DND-41 (cell line): ENCODE results near the gene MRLN.

Experiments used
- ATAC-seq: fragments of 200-7000 bp; cut with Tn5 transposase; 3 replicates; pipeline ENCODE4 v1.9.1; 2021; ENCODE audit warnings: low read depth; ENCODE audit not compliant: insufficient read depth
- DNase-seq: peaks from one replicate; pipeline ENCODE4 v3.0.0-alpha.2; 2020
- H2AFZ ChIP-seq: 2 replicates; pipeline ENCODE4 v1.6.0; 2012; ENCODE audit warnings: low read depth, low read length
- H3K27ac ChIP-seq: 2 replicates; pipeline ENCODE4 v1.5.1; 2012; ENCODE audit warnings: low read length, inconsistent platforms
- H3K27me3 ChIP-seq: fragments of 200-600 bp; sonication (generic); 2 replicates; pipeline ENCODE4 v1.6.0; 2012; ENCODE audit warnings: low read length, mild to moderate bottlenecking, inconsistent platforms; ENCODE audit not compliant: insufficient read depth, poor library complexity
- H3K36me3 ChIP-seq: 2 replicates; pipeline ENCODE4 v1.5.1; 2012; ENCODE audit warnings: low read length, inconsistent platforms; ENCODE audit not compliant: insufficient read depth
- H3K4me1 ChIP-seq: 2 replicates; pipeline ENCODE4 v1.5.1; 2012; ENCODE audit warnings: mild to moderate bottlenecking, low read length; ENCODE audit not compliant: insufficient read depth
- H3K4me2 ChIP-seq: 2 replicates; pipeline ENCODE4 v1.6.0; 2012; ENCODE audit warnings: mild to moderate bottlenecking, moderate library complexity, low read length, inconsistent platforms; ENCODE audit not compliant: insufficient read depth
- H3K4me3 ChIP-seq, 2 experiments: fragments of 200-600 bp in 1 of 2; shearing (Covaris generic) in 1 of 2; 2 replicates each; pipeline ENCODE4 v1.5.1; 2012 to 2016; ENCODE audit warnings: inconsistent platforms in 2 of 2, low read length in 2 of 2, mild to moderate bottlenecking in 2 of 2, low read depth in 1 of 2, moderate library complexity in 1 of 2
- H3K79me2 ChIP-seq: 2 replicates; pipeline ENCODE4 v1.6.0; 2012; ENCODE audit warnings: low read length, inconsistent platforms; ENCODE audit not compliant: insufficient read depth
- H3K9ac ChIP-seq: 2 replicates; pipeline ENCODE4 v1.6.0; 2012; ENCODE audit warnings: low read depth, mild to moderate bottlenecking, inconsistent platforms, low read length, moderate library complexity
- H3K9me3 ChIP-seq: 2 replicates; pipeline ENCODE4 v1.5.1; 2012; ENCODE audit warnings: low read length, moderate library complexity, mild to moderate bottlenecking, inconsistent platforms; ENCODE audit not compliant: insufficient read depth, severe bottlenecking
- H4K20me1 ChIP-seq: 2 replicates; pipeline ENCODE4 v1.6.0; 2012; ENCODE audit warnings: low read length; ENCODE audit not compliant: insufficient read depth
- EZH2 ChIP-seq: IDR thresholded peaks from 3 replicates; pipeline ENCODE4 v1.6.1; 2012; ENCODE audit warnings: borderline replicate concordance, low read depth, mild to moderate bottlenecking, moderate library complexity, low read length, inconsistent platforms; ENCODE audit not compliant: severe bottlenecking
- TF ChIP-seq, protein P1 (sequence below): IDR thresholded peaks from 2 replicates; pipeline ENCODE4 v1.5.1; 2012; ENCODE audit warnings: borderline replicate concordance, low read length, moderate library complexity, mild to moderate bottlenecking; ENCODE audit not compliant: poor library complexity, severe bottlenecking; ENCODE audit errors: extremely low read depth

The MRLN gene

DNA sequence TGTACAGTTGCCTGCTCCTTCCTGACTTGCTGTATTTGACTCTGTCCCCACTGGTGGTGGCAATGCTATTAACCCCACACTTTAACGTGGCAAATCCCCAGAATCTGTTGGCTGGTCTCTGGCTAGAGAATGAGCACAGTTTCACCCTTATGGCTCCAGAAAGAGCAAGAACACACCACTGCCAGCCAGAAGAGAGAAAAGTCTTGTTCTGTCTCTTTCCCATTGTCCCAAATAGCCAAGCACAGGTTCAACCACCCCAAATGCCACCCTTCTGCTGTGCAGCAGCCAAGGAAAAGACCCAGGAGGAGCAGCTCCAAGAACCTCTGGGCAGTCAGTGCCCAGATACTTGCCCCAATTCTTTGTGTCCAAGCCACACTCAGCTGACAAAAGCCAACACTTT is 54.9 kb downstream of the MRLN start:
- H3K27me3 ChIP-seq = no peaks in the 10 kb centered on the region
- DNase-seq = no peak
- H3K4me3 ChIP-seq = no peak overlapping the region

DNA sequence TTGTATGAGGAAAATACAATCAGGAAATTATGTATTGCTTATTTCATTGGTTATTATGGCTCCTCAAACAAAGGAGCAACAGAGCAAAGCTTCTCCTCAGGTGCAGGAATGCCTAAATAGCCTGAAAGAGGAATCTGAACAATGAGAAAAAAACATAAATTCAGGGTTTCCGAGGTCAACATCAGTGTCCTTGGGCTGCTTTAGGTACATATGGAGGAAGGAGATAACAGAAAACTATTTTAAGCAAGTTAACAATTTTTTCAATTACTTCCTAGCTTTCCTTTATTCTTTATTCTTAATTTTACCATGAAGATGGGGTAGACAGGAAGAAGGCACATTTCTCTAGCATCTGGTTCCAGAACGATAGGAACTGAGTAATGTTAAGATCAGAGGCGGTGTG is 57.6 kb downstream of the MRLN start:
- Histone ChIP-seq H3K27ac (no peak overlapping the region), H3K9me3 (no peaks in the 10 kb centered on the region), H3K4me2 (no peak overlapping the region), H3K4me3 (no peak overlapping the region), H3K79me2 (no peaks in the 10 kb centered on the region), H3K36me3 (no peaks in the 10 kb centered on the region), H4K20me1 (no peaks in the 10 kb centered on the region), H3K4me1 (no peaks in the 10 kb centered on the region), H3K9ac (no peak overlapping the region), H3K27me3 (no peaks in the 10 kb centered on the region), H2AFZ (no peak overlapping the region)
- no peak for TF ChIP-seq EZH2
- TF ChIP-seq, protein P1, sequence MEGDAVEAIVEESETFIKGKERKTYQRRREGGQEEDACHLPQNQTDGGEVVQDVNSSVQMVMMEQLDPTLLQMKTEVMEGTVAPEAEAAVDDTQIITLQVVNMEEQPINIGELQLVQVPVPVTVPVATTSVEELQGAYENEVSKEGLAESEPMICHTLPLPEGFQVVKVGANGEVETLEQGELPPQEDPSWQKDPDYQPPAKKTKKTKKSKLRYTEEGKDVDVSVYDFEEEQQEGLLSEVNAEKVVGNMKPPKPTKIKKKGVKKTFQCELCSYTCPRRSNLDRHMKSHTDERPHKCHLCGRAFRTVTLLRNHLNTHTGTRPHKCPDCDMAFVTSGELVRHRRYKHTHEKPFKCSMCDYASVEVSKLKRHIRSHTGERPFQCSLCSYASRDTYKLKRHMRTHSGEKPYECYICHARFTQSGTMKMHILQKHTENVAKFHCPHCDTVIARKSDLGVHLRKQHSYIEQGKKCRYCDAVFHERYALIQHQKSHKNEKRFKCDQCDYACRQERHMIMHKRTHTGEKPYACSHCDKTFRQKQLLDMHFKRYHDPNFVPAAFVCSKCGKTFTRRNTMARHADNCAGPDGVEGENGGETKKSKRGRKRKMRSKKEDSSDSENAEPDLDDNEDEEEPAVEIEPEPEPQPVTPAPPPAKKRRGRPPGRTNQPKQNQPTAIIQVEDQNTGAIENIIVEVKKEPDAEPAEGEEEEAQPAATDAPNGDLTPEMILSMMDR = no peak
- DNase-seq (no peak), ATAC-seq (no peak)

More for the DNA sequence above, 54.9 kb downstream of the MRLN start:
- no peaks in the 10 kb centered on the region for H3K9me3 ChIP-seq
- no peak overlapping the region for H3K27ac ChIP-seq
- H3K36me3 ChIP-seq = no peaks in the 10 kb centered on the region
- no peaks in the 10 kb centered on the region for H4K20me1 ChIP-seq
- no peaks in the 10 kb centered on the region for H3K79me2 ChIP-seq
- no peak overlapping the region for H3K9ac ChIP-seq
- H3K4me1 ChIP-seq = no peaks in the 10 kb centered on the region
- TF ChIP-seq EZH2 = no peak
- TF ChIP-seq, protein P1 = no peak
- no peak overlapping the region for H3K4me2 ChIP-seq
- H2AFZ ChIP-seq = no peak overlapping the region
- ATAC-seq = no peak

GRCh38 chr10:59694936-59695335 is 58.3 kb downstream of the MRLN start:
- DNase-seq (no peak), ATAC-seq (no peak)
- Histone ChIP-seq H3K36me3 (no peaks in the 10 kb centered on the region), H4K20me1 (no peaks in the 10 kb centered on the region), H3K27me3 (no peaks in the 10 kb centered on the region), H3K27ac (no peak overlapping the region), H3K4me1 (no peaks in the 10 kb centered on the region), H3K79me2 (no peaks in the 10 kb centered on the region), H3K9me3 (no peaks in the 10 kb centered on the region), H3K4me2 (no peak overlapping the region), H3K4me3 (no peak overlapping the region), H3K9ac (no peak overlapping the region), H2AFZ (no peak overlapping the region)
- TF ChIP-seq, protein P1 = no peak
- no peak for TF ChIP-seq EZH2

DNA sequence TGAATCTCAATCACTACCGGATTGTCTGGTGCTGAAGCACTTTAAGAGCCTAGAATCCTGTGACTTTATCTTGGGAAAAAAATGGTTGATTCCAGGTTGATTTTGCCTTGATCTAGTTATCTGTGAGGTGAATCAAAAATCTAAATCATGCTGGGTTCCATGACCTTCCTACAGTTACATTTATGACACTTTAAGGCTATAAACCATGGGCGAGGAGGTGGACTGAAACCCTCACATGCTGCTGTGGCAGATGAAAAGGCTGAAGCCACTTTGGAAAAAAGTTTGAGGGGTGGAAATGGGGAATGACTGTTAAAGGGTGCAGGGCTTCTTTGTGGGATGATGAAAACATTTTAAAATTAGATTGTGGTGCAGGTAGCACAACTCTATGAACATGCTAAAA is 61.1 kb downstream of the MRLN start:
- H3K9me3 ChIP-seq = no peaks in the 10 kb centered on the region
- no peak for DNase-seq
- TF ChIP-seq EZH2 = no peak
- TF ChIP-seq, protein P1 = no peak
- no peak overlapping the region for H3K27ac ChIP-seq
- no peak overlapping the region for H2AFZ ChIP-seq
- H3K79me2 ChIP-seq = no peaks in the 10 kb centered on the region
- H3K4me3 ChIP-seq = no peak overlapping the region
- H3K27me3 ChIP-seq = no peaks in the 10 kb centered on the region
- no peak overlapping the region for H3K9ac ChIP-seq
- no peak for ATAC-seq
- H3K4me2 ChIP-seq = no peak overlapping the region
- no peaks in the 10 kb centered on the region for H3K4me1 ChIP-seq
- no peaks in the 10 kb centered on the region for H3K36me3 ChIP-seq
- no peaks in the 10 kb centered on the region for H4K20me1 ChIP-seq
